AG08396 (cell line): ENCODE results near the gene STMP1.

ENCODE experiments used
- DNase-seq: peaks from one replicate; pipeline ENCODE4 v3.0.0; 2012; ENCODE audit warnings: low spot score, mixed read lengths

Gene STMP1

GRCh38 chr7:135697276-135698049, 35.1 kb downstream of the STMP1 start:
- DNase-seq, result no peak

DNA sequence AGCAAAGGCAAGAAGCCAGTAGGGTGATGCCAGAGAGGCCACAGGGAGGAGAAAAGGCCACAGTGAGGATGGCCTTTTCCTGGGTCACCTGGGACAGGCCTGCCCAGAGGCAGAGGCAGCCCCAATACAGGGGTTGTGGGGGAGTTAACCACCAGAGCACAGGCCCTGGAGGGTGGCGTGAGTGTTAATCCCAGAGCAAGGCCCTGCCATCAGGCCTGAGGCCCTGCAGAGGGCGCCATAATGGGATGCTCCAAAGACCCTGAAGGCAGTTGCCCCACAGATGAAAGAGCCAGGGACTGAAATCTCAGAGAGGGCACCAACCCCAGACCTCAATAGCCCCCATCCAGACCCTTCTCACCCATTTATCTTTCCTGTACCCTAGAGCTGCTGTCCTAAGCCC, 41.8 kb downstream of the STMP1 start:
- DNase-seq, result no peak

DNA sequence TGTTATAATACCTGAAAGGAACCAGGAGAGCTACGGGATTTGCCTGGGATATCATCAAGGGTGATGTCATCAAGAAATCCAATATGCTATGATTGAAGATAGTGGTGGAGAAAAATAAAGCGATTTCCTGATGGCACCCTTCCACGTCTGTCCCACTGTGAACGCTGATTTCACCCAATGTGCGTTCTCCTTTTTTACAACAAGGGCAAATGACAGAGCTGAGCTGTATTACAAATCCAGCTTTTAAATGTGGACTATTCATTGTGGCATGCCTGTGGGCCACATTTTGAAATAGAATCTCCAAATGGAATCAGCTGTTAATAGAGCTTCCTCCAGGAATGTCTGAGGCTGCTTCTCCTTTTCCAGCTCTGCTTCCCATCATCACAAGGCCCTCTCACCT, 42.4 kb downstream of the STMP1 start:
- DNase-seq, result no peak

DNA sequence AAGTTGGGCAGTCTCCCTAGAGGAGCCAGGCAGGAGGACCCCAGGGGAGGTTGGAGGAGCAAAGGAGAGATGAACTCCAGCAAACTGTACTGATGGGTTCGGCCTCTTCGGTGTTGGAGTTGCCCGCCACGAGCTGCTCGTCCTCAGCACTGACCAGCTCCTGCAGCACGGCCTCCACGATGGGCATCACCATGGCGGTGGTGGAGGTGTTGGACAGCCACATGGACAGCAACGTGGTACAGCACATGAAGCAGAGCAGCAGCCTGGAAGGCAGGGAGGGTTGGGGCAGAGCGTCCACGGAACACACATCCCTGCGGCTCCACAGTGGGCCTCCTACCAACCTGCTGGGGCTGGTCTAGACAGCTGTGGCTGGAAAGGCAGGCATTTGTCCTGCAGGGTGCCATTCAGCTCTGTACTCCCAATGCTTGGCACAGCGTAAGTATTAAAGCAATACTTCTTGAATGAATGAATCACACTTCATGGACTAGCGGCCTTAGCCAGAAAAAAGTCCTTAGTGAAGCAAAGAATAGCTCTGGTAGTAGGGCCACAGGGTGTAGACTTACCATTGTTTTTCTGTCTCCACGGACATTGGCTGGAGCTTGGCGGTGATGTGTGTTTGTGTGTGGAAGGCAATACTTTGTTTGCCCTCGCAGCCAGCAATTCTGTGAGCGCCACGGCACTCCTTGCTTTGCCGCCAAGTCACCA, 43.9 kb downstream of the STMP1 start:
- DNase-seq, result no peak

- DNase-seq, result no peak
Measured at GRCh38 chr7:135706858-135707569, 44.7 kb downstream of the STMP1 start.

DNA sequence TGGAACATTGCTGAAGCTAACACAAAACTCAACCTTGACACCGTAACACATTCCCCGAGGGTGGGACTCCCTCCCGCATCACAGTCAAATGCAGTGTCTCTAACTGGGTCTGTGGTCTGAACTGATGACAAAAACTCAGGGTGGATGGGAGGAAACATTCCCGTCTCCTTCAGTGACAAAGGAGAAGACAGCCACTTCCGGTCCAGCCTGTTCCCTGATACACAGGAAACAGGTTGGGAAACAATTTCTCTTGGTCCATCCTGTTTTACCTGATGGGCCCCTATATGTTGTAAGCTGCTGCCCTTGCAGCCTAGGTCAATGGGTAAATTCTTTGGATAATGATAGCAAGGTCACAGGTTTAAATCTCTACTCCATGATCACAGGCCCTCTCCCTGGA, 45.3 kb downstream of the STMP1 start:
- no peak for DNase-seq

GRCh38 chr7:135708041-135708440, 45.7 kb downstream of the STMP1 start:
- no peak for DNase-seq

DNA sequence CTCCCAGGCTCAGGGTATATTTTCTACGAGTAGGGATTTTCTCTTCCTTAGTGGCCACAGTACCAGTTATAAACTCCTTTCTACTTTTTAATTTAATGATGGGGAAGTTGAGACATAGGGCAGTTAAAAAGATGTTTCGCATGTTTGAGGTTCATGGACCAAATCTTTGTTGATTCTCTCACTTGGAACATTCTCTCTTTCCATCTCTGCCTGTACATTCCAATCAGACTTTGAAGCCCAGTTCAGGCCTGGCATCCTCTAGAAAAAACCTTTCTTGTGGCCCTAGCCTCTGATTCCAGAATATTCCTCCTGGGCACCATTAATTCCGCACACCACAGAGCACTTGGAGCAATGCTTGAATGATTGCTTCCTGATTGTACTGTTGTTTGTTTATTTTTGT, 47.2 kb downstream of the STMP1 start:
- no peak for DNase-seq

DNA sequence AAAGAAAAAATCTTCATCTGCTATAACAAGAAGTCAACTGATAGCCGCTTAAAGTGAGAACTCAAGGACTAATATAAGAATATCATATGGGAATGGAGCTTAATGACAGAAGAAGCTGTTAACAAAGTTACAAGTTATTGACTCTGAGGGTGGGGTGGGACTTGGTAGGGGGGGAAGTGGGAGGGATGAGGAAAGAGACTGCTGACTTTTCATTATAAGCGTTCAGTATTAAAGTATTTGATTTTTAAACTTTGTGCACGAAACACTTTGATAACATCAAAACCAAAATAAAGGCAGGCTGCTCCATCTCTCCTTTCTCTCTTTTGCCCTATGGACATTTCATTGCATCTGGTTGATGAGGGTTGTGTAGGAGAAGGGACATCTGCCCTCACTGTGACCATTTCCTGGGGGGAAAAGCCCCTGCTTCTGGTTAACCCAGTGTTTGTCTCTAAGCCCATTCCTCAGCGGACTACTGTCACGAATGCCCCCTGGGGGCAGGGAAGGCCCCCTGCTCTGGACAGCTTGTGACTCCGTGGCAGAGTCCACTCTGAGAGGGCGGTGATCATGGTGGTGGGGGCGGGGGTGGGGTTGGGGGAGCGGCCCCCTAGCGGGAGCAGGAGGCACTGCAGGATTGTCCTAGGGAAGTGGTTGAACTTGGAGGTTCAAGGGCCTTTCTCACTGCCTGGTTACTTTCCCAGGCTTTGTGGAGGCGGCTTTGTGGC, 48.3 kb downstream of the STMP1 start:
- peak; percentile 43 for DNase-seq

- no peak for DNase-seq
Measured at GRCh38 chr7:135711139-135711469, 48.8 kb downstream of the STMP1 start.

GRCh38 chr7:135712182-135712782, 50.0 kb downstream of the STMP1 start:
- DNase-seq, result no peak

DNA sequence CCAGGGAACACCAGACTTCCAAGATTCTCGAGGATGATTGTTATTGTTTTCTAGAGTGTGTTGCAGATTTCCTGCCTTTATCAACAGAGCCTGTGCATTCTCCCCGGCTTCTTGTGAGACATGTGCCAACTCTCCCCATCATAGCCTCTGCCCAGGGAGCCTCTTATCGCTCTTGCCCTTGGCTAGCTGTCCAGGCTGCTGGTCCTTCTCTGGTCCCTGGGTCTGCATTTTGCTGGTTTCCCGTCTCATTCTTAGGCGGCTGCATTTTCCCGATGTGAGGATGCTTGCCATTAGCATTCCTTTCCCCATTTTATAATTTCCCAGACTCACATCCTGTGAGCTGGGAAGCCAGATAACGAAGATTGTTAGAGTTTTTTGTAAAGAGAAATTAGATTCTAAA, 50.5 kb downstream of the STMP1 start:
- DNase-seq, result no peak

DNA sequence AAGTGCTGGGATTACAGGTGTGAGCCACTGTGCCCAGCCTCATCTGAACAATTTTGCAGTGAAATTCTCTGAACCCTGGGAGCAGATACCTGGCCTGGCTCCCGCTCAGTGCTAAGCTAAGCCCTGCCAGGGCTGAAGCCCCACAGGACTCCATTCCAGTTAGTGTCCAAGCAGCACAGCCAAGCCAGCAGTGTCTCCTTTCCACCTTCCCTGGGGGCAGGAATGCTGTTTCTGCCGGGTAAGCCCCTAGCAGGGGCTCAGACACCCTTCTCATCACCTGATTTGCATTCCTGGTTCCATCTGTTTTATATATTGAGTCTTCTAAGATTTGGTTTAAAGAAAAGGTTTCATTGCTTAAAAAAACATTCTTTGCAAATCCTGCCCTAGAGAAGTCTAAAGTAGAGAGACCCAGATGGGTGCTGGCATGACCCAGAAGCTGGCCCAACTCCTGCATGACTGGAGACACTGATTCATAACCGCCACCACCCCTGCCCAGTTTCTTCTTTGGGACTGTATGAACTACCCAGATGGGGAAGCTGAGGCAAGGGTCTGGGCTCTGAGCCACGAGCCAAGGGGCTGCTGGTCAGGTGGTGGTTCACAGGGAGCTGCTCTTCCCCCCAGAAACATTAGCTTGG, 51.6 kb downstream of the STMP1 start:
- no peak for DNase-seq

GRCh38 chr7:135714534-135715009, 52.3 kb downstream of the STMP1 start:
- peak; percentile 80 for DNase-seq

DNA sequence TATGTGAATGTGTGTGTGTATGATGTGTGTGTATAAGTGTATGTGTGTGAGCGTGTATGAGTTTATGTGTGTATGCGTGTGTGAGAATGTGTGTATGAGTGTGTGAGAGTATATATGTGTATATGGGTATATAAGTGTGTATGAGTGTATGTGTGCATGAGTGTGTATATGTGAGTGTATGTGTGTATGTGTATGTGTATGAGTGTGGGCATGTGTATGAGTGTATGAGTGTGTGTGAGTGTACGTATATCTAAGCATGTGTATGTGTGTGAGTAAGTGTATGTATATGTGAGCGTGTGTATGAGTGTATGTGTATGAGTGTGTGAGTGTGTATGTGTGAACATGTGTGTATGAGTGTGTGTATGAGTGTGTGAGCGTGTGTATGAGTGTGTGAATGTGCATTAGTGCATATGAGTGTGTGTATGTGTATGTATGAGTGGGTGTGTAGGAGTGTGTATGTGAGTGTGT, 52.8 kb downstream of the STMP1 start:
- no peak for DNase-seq

DNA sequence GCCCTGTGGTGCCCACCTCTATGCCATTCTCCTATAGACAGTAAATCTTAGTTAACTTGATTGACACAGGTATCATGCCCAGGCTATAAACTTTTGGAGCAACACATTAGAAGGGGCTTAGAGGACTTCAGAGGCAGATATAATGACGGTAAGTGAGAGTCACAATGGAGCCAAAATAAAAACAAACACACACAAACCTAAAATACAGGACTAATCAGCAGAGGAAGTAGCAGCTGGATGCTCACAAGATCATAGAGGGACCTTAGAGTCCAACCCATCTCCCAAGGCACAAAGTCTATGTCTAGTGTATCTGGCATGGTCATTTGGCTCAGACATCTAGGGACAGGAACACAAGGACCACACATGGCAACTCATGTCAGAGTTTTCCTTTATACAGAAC, 53.4 kb downstream of the STMP1 start:
- no peak for DNase-seq

GRCh38 chr7:135716677-135717238, 54.4 kb downstream of the STMP1 start:
- peak; percentile 59 for DNase-seq

DNA sequence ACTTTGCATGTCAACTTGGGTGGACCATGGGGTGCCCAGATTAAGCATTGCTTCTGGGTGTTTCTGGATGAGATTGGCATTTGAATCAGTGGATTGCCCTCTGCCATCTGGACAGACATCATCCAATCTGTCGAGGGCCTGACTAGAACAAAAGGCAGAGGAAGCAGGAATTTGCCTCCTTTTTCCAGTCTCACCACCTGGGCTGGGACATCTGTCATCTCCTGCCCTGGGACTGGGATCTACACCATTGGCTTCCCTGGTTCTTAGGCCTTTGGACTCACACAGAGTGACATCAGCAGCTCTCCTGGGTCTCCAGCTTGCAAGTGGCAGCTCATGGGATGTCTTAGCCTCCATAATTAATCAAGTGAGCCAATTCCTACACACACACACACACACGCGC, 55.4 kb downstream of the STMP1 start:
- DNase-seq, result no peak

DNA sequence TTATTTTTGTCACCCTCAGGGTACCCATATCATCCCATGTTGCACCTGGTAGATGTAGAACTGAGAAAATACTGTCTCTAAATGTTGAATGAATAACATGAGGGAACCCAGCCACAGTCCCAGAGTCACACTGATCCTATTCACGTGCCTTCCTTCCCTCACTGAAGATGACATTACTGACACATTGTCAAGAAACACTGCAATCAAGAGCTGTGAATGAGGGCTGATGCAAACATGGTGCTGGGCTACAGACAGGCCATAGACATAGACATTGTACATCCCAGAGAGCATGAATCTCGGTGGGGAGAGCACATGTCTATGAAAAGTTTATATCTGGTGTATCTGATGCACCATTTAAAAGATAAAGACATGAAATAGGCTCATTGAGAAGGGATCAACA, 55.9 kb downstream of the STMP1 start:
- DNase-seq, result no peak

DNA sequence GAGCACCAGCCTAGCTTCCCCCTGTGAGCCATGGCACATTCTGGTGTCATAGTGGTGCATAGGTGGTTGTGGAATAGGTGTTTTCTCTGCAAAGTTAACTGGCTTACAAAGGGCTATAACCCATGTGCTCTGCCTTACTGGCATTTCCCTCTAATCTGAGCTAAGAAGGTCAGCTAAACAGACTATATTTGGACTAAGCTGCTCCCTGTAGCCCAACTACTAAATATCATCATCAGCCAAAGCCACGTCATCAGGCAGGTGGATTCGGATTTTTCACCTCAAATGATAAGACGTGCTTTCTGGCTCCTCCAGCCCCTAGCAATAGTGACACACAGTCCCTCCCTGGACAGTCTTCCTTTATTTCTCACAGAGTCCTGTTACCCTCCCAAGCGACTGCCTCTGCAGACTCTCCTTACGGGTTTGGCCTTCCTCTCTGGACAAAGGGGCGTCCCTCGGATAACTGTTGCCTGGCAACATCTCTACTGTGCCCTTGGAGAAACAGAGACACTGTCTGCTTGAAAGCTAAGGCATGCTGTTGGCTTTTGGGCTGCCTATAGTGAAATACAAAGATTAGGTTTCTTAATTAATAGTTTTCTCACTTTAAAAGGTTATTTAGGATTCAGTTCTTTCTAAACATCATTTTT, 56.6 kb downstream of the STMP1 start:
- no peak for DNase-seq

- no peak for DNase-seq
Measured at GRCh38 chr7:135719688-135720087, 57.4 kb downstream of the STMP1 start.
